ENCODE data around the gene KRT81. TPM values are rescaled to one million over a fixed set of nuclear protein-coding genes. Genes with fewer than 3 reads are reported as not detected.

KRT81 gene
- total RNA-seq, 1 donor from 2014 or later = 0.83 TPM

DNA sequence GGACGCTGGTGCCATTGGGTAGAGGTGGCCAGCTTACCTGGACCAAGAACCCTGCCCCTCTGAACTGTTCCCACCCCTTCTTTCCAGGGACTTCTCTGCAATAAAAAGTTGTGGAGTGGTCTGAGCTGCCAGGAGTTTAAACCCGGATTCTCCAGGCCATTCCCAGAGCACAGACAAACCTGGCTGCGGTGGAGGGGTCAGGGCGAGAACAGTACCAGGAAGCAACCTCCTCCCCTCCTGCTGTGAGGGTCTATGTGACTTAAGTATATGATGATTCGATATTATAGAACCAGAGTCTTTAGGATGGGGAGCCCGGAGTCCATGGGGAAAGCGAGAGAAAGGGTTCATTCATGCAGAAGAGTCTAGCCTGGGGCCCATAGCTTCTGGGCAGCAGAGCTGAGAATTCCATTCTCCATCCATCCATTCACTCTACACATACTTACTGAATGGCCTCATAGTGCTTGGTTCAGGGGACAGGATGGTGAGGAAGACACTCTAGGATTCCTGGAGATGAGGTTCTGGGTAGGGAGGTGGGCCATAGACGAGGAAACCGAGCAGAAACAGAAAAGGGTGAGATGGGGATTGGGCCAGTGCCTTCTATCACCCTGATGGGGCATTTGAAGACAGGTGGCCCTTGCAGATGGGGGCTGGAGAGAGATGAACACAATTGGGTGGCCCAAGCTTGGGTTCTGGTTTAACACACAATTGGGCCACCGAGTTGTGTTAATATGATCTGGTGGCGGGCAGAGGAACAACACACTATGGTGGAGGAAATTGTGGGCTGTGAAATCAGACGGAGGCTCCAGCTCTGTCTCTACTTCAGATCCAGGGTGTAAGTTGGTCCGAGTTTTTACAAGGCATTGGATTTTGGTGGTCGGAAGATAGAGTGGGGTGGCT lies 11.7 kb downstream of the KRT81 start:
- peak overlapping the region; percentile 97 for H3K27ac Mint-ChIP-seq (ENCODE audit: unreplicated experiment)
- H3K27me3 Mint-ChIP-seq (ENCODE audit: unreplicated experiment) = peaks cover 3% of the 10 kb centered on the region
- H3K4me3 Mint-ChIP-seq (ENCODE audit: unreplicated experiment) = no peak overlapping the region
- no peaks in the 10 kb centered on the region for H3K36me3 Mint-ChIP-seq (ENCODE audit: unreplicated experiment)
- H3K4me1 Mint-ChIP-seq (ENCODE audit: unreplicated experiment) = peaks cover 52% of the 10 kb centered on the region
- TF ChIP-seq, protein P1, sequence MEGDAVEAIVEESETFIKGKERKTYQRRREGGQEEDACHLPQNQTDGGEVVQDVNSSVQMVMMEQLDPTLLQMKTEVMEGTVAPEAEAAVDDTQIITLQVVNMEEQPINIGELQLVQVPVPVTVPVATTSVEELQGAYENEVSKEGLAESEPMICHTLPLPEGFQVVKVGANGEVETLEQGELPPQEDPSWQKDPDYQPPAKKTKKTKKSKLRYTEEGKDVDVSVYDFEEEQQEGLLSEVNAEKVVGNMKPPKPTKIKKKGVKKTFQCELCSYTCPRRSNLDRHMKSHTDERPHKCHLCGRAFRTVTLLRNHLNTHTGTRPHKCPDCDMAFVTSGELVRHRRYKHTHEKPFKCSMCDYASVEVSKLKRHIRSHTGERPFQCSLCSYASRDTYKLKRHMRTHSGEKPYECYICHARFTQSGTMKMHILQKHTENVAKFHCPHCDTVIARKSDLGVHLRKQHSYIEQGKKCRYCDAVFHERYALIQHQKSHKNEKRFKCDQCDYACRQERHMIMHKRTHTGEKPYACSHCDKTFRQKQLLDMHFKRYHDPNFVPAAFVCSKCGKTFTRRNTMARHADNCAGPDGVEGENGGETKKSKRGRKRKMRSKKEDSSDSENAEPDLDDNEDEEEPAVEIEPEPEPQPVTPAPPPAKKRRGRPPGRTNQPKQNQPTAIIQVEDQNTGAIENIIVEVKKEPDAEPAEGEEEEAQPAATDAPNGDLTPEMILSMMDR (IDR thresholded peaks at IDR 0.05) = no peak
- no peaks in the 10 kb centered on the region for H3K9me3 Mint-ChIP-seq (ENCODE audit: unreplicated experiment)
- peak; percentile 53 for DNase-seq (ENCODE audit: extremely low spot score, unreplicated experiment)

- DNase-seq (ENCODE audit: extremely low spot score, unreplicated experiment) = peak; percentile 94
- Mint-ChIP-seq H3K9me3 (ENCODE audit: unreplicated experiment) (no peaks in the 10 kb centered on the region), H3K27ac (ENCODE audit: unreplicated experiment) (peak overlapping the region; percentile 97), H3K36me3 (ENCODE audit: unreplicated experiment) (no peaks in the 10 kb centered on the region), H3K4me1 (ENCODE audit: unreplicated experiment) (peaks cover 52% of the 10 kb centered on the region), H3K4me3 (ENCODE audit: unreplicated experiment) (peak overlapping the region; percentile 44), H3K27me3 (ENCODE audit: unreplicated experiment) (peaks cover 5% of the 10 kb centered on the region)
- TF ChIP-seq, protein P1 (IDR thresholded peaks at IDR 0.05) = peak; percentile 99
Measured at GRCh38 chr12:52278575-52279421, 12.5 kb downstream of the KRT81 start.

DNA sequence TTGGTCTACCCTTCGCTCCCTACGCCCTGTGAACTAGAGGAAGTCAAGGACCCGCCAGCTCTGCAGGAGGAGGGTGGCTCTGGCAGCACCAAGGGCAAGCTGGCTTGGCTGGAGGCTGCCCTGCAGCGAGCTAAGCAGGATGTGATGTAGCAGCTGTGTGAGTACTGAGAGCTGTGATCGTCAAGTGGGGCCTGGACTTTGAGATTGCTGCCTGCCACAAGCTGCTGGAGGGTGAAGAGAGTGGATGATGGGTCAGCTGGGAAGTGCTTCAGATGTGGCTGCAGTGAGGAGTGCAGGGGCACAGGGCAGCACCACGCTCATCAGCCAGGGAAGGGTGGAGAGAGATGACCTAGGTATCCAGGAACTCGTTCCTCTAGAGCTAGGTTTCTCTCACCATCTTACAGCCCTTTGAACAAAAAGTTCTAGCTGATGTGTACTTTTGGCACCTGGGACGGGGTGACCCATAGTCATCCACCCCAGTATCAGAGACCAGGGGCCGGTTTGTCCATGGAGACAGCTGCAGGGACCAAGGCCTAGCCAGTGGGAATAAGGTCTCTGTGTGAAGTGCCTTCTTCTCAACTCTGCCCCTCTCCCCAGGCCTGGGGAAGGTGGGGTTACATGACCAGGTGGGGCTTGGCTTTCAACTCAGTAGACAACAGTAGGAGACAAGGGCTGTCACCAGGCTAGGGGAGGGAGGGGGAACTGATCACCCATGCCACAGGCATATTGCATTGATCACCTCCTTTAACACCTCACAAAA lies 13.7 kb downstream of the KRT81 start:
- no peak overlapping the region for H3K4me3 Mint-ChIP-seq (ENCODE audit: unreplicated experiment)
- H3K27me3 Mint-ChIP-seq (ENCODE audit: unreplicated experiment) = peaks cover 5% of the 10 kb centered on the region
- peak; percentile 75 for DNase-seq (ENCODE audit: extremely low spot score, unreplicated experiment)
- H3K9me3 Mint-ChIP-seq (ENCODE audit: unreplicated experiment) = no peaks in the 10 kb centered on the region
- H3K4me1 Mint-ChIP-seq (ENCODE audit: unreplicated experiment) = peaks cover 50% of the 10 kb centered on the region
- TF ChIP-seq, protein P1 (IDR thresholded peaks at IDR 0.05) = no peak
- H3K36me3 Mint-ChIP-seq (ENCODE audit: unreplicated experiment) = no peaks in the 10 kb centered on the region
- no peak overlapping the region for H3K27ac Mint-ChIP-seq (ENCODE audit: unreplicated experiment)

GRCh38 chr12:52275686-52276085 lies 15.6 kb downstream of the KRT81 start:
- H3K4me1 Mint-ChIP-seq (ENCODE audit: unreplicated experiment) = peaks cover 35% of the 10 kb centered on the region
- H3K9me3 Mint-ChIP-seq (ENCODE audit: unreplicated experiment) = no peaks in the 10 kb centered on the region
- DNase-seq (ENCODE audit: extremely low spot score, unreplicated experiment) = peak; percentile 72
- no peak overlapping the region for H3K4me3 Mint-ChIP-seq (ENCODE audit: unreplicated experiment)
- TF ChIP-seq, protein P1 (IDR thresholded peaks at IDR 0.05) = no peak
- H3K27ac Mint-ChIP-seq (ENCODE audit: unreplicated experiment) = no peak overlapping the region
- H3K36me3 Mint-ChIP-seq (ENCODE audit: unreplicated experiment) = no peaks in the 10 kb centered on the region
- H3K27me3 Mint-ChIP-seq (ENCODE audit: unreplicated experiment) = peaks cover 14% of the 10 kb centered on the region

All from osteocyte (in vitro differentiated cells).